T-helper 1 cell treated with Interleukin-12 subunit alpha and Interleukin-12 subunit beta and Interleukin-4 antibody, amounts not matched to agents 30 μg/mL and 1 μg/mL, for 36 hours (primary cell): ENCODE measurements around the gene PARD3B.
"Not testable (repeated sequence)": the region's sequence is repeated elsewhere in the genome, so short reads cannot be mapped to it uniquely, and the experiment has no call there.

ENCODE experiments used
- H3K27ac Mint-ChIP-seq: one replicate; pipeline ENCODE4 v1.8.0; 2021; ENCODE audit warnings: mild to moderate bottlenecking, mixed read lengths
- H3K27me3 Mint-ChIP-seq: one replicate; pipeline ENCODE4 v1.8.0; 2021; ENCODE audit warnings: low read depth, mixed read lengths
- H3K36me3 Mint-ChIP-seq: one replicate; pipeline ENCODE4 v1.8.0; 2021; ENCODE audit warnings: low read depth, mixed read lengths
- H3K4me1 Mint-ChIP-seq: one replicate; pipeline ENCODE4 v1.8.0; 2021; ENCODE audit warnings: low read depth, mixed read lengths
- H3K4me3 Mint-ChIP-seq: one replicate; pipeline ENCODE4 v1.8.0; 2021; ENCODE audit warnings: mild to moderate bottlenecking, moderate library complexity, mixed read lengths
- H3K9me3 Mint-ChIP-seq: one replicate; pipeline ENCODE4 v1.8.0; 2021; ENCODE audit warnings: mixed read lengths

Gene PARD3B

GRCh38 chr2:204559358-204559757 is 14.1 kb downstream of the PARD3B start:
- not testable (repeated sequence) for H3K27ac Mint-ChIP-seq, H3K27me3 Mint-ChIP-seq, H3K4me1 Mint-ChIP-seq, H3K36me3 Mint-ChIP-seq, H3K9me3 Mint-ChIP-seq, H3K4me3 Mint-ChIP-seq

GRCh38 chr2:204560902-204561301 is 15.6 kb downstream of the PARD3B start:
- H3K4me1 Mint-ChIP-seq = no peaks in the 10 kb centered on the region
- no peak overlapping the region for H3K27ac Mint-ChIP-seq
- peaks cover 5% of the 10 kb centered on the region for H3K27me3 Mint-ChIP-seq
- H3K36me3 Mint-ChIP-seq = no peaks in the 10 kb centered on the region
- H3K4me3 Mint-ChIP-seq = no peak overlapping the region
- H3K9me3 Mint-ChIP-seq = no peaks in the 10 kb centered on the region

GRCh38 chr2:204561771-204562170 is 16.5 kb downstream of the PARD3B start:
- H3K36me3 Mint-ChIP-seq = no peaks in the 10 kb centered on the region
- H3K4me1 Mint-ChIP-seq = no peaks in the 10 kb centered on the region
- no peak overlapping the region for H3K27ac Mint-ChIP-seq
- H3K27me3 Mint-ChIP-seq = peaks cover 5% of the 10 kb centered on the region
- H3K4me3 Mint-ChIP-seq = no peak overlapping the region
- no peaks in the 10 kb centered on the region for H3K9me3 Mint-ChIP-seq

GRCh38 chr2:204566439-204566838 is 21.2 kb downstream of the PARD3B start:
- Mint-ChIP-seq H3K4me1 (no peaks in the 10 kb centered on the region), H3K36me3 (no peaks in the 10 kb centered on the region), H3K4me3 (no peak overlapping the region), H3K9me3 (no peaks in the 10 kb centered on the region), H3K27ac (no peak overlapping the region), H3K27me3 (no peaks in the 10 kb centered on the region)

- Mint-ChIP-seq H3K27me3 (no peaks in the 10 kb centered on the region), H3K4me3 (no peak overlapping the region), H3K4me1 (no peaks in the 10 kb centered on the region), H3K27ac (no peak overlapping the region), H3K36me3 (no peaks in the 10 kb centered on the region), H3K9me3 (no peaks in the 10 kb centered on the region)
Measured at GRCh38 chr2:204570421-204570820, 25.1 kb downstream of the PARD3B start.

DNA sequence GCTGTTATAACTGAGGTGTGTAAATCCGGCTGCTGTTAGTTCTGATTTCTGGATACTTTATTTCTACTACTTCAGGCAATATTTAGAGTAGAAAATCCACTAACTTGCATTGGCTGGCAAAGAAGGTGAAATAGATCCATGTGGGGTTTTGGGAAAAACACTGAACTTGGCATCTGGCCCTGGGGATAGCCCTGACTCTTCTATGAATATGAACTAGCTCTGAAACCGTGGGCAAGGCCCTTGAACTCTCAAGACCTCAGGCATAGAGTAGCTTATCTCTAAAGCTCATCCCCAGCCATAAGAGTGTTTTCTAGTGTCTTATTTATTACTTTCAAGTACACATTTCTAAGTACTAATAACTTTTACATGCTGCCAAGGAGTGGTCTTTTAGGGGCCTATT is 25.8 kb downstream of the PARD3B start:
- Mint-ChIP-seq H3K27me3 (peaks cover 3% of the 10 kb centered on the region), H3K4me3 (no peak overlapping the region), H3K4me1 (no peaks in the 10 kb centered on the region), H3K9me3 (no peaks in the 10 kb centered on the region), H3K36me3 (no peaks in the 10 kb centered on the region), H3K27ac (no peak overlapping the region)

DNA sequence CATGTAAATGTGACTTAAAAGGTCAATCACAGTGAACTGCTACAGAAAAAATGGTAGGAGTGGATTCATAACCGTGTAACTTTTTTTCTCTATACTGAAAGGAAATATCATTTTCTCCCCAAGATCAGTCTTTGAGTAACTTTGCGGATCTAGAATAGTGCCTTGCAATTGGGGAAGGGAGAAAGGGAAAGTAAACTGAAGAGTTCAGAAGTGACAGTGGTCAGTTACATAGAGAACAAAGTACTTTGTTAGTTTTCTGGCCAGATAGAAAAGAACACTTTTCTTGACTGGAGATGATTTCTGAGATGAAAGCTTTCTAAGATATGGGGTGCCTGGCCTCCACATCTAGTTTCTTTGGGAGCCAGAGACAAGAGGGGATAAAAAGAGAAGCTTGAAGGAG is 26.6 kb downstream of the PARD3B start:
- Mint-ChIP-seq H3K4me1 (no peaks in the 10 kb centered on the region), H3K4me3 (no peak overlapping the region), H3K36me3 (no peaks in the 10 kb centered on the region), H3K27me3 (peaks cover 4% of the 10 kb centered on the region), H3K9me3 (no peaks in the 10 kb centered on the region), H3K27ac (no peak overlapping the region)

DNA sequence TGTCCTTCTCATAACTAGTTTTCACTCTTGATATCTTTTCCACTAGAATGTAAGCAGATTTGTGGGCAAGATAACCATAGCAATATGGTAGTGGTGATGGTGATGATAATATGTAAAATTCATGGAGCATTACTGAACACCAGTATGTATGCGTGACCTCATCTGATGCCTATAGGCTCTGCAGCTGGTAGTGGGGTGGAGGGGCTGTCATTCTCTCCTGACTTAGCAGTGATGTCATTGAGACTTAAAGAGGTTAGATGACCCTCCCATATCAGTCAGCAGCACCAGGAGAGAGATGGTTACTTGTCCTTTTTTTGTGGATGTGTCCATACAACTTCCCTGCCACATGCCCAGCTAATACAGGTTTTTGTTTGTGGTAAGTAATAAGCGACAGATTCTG is 27.9 kb downstream of the PARD3B start:
- H3K27me3 Mint-ChIP-seq = peaks cover 4% of the 10 kb centered on the region
- no peak overlapping the region for H3K27ac Mint-ChIP-seq
- no peaks in the 10 kb centered on the region for H3K4me1 Mint-ChIP-seq
- H3K36me3 Mint-ChIP-seq = no peaks in the 10 kb centered on the region
- H3K9me3 Mint-ChIP-seq = no peaks in the 10 kb centered on the region
- H3K4me3 Mint-ChIP-seq = no peak overlapping the region

GRCh38 chr2:204574486-204574885 is 29.2 kb downstream of the PARD3B start:
- Mint-ChIP-seq H3K4me3 (no peak overlapping the region), H3K9me3 (no peaks in the 10 kb centered on the region), H3K36me3 (no peaks in the 10 kb centered on the region), H3K27me3 (peaks cover 4% of the 10 kb centered on the region), H3K27ac (no peak overlapping the region), H3K4me1 (no peaks in the 10 kb centered on the region)

DNA sequence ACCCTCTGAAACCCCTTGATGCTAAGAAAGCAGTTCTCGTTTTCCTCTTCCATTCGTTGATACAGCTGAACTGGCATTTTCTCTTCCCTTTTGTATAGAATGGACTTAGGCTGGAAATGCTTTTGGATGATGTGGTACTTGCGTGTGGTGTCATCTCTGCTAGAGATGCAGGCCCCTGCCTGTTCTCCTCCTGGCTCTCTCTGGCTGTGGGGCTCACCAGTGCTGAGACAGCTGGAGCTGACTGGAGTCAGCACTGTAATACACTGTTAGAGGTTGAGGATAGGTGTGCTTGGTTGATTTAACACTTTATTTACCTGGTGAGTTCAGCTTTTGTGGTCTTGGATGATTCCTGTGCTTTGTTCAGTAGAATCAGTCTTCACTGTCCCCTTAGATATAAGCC is 30.2 kb downstream of the PARD3B start:
- no peaks in the 10 kb centered on the region for H3K4me1 Mint-ChIP-seq
- no peak overlapping the region for H3K27ac Mint-ChIP-seq
- H3K36me3 Mint-ChIP-seq = no peaks in the 10 kb centered on the region
- H3K27me3 Mint-ChIP-seq = peaks cover 4% of the 10 kb centered on the region
- no peaks in the 10 kb centered on the region for H3K9me3 Mint-ChIP-seq
- no peak overlapping the region for H3K4me3 Mint-ChIP-seq

DNA sequence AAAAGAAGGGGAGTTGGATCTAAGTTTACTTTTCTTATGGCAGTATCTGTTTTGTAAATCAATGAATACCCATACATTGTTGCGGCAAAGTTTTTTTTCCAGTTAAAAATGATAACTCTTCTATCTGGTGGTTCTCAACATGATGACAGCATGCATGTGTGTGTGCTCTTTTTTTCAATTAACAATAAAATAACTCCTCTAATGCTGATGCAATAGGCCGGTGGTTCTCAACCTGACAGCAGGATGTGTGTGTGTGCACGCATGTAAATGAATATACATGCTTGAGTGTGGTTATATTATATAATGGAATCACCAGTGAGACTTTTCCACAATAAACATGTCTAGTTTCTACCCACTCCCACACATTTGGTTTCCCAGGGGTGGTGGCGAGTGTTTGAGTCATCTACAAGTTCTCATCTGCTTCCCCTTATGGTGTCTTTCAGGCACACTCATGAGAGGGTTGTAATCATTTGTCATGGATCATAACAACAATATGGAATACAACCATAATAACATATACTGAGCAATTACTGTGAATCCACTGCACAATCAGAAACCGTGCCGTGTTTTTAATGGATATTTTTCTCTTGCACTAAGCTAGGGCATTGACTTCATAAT is 31.2 kb downstream of the PARD3B start:
- H3K36me3 Mint-ChIP-seq = no peaks in the 10 kb centered on the region
- H3K27ac Mint-ChIP-seq = no peak overlapping the region
- no peak overlapping the region for H3K4me3 Mint-ChIP-seq
- no peaks in the 10 kb centered on the region for H3K9me3 Mint-ChIP-seq
- H3K4me1 Mint-ChIP-seq = no peaks in the 10 kb centered on the region
- H3K27me3 Mint-ChIP-seq = peaks cover 4% of the 10 kb centered on the region

DNA sequence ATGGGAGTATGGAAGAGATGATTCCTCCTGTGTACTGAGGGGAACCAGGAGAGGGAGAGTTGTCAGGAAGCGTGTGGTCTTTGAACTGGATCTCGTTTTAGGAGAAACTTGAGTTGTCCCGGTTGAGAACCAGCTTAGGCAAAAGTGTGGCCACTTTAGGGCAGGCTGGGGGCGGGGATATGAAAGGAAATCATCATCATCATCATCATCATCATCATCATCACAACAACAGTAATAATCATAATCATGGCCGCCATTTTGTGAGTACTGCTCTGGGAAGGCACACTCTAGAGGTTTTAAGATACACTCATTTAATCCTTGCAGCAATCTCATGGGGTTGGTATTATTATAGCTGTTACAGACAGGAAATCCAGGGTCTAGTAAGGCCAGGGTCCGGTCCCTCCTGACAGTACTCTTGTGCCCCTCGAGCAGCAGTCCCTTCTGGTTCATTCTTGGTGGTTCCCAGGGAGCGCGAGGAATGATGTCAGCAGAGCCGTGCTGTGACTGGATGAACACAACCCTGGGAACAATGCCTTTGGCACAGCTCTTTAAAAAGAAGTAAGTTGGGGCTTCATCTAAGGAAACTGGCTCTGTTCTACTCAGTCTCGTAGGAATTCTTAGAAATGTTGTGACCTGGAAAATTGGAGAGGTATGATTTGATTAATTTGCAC is 33.8 kb downstream of the PARD3B start:
- no peaks in the 10 kb centered on the region for H3K9me3 Mint-ChIP-seq
- H3K27me3 Mint-ChIP-seq = peaks cover 4% of the 10 kb centered on the region
- H3K27ac Mint-ChIP-seq = no peak overlapping the region
- H3K4me3 Mint-ChIP-seq = no peak overlapping the region
- no peaks in the 10 kb centered on the region for H3K4me1 Mint-ChIP-seq
- no peaks in the 10 kb centered on the region for H3K36me3 Mint-ChIP-seq

DNA sequence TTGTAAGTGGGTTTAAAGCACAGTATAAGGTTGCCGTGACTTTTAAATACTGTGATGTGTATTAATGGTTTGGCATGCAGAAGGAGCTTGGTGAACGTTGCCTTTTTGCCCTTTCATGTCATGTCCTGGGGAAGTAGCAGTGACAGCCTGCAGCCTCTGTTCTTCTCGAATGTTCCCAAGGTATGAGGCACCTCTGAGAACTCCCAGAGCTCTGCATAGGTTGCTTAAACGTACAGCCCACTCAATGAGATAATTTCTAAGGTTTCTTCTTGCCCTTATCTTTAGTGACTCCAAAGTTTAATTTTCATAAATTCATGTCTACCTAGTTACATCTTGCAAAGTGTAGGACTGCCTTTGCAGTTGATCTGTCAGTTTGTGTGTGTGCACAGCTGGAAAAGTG is 36.7 kb downstream of the PARD3B start:
- Mint-ChIP-seq H3K4me1 (no peaks in the 10 kb centered on the region), H3K36me3 (no peaks in the 10 kb centered on the region), H3K27ac (no peak overlapping the region), H3K27me3 (no peaks in the 10 kb centered on the region), H3K9me3 (no peaks in the 10 kb centered on the region), H3K4me3 (no peak overlapping the region)

DNA sequence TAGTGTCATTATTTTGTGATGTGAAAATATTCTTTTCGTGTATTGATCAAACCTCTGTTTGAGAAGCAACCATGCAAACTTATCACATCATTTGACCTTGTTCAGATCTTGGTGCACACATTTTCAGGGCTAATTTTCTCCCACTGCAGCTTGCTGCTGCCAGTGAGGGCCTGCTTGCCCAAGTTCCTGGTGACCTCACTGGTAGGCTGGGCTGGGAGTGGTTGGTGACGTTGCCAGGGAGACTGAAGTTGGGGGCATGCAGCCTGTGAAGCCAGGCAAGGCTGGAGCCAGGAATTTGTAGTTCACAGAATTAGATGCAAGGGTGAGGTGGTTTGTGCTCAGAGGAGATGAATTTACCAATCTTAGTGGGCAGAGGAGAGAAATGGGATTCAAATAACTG is 38.5 kb downstream of the PARD3B start:
- Mint-ChIP-seq H3K4me3 (no peak overlapping the region), H3K4me1 (no peaks in the 10 kb centered on the region), H3K9me3 (no peaks in the 10 kb centered on the region), H3K36me3 (no peaks in the 10 kb centered on the region), H3K27me3 (no peaks in the 10 kb centered on the region), H3K27ac (no peak overlapping the region)

GRCh38 chr2:204585930-204586329 is 40.7 kb downstream of the PARD3B start:
- H3K4me3 Mint-ChIP-seq = no peak overlapping the region
- H3K27me3 Mint-ChIP-seq = no peaks in the 10 kb centered on the region
- H3K27ac Mint-ChIP-seq = no peak overlapping the region
- no peaks in the 10 kb centered on the region for H3K9me3 Mint-ChIP-seq
- H3K4me1 Mint-ChIP-seq = no peaks in the 10 kb centered on the region
- no peaks in the 10 kb centered on the region for H3K36me3 Mint-ChIP-seq
